Activated CD4-positive, alpha-beta T cell treated with anti-CD3 and anti-CD28 coated beads, Interleukin-2, amount 50 U/mL, for 4 hours (primary cell): ENCODE data around the gene TXNL4A.
"Not testable (repeated sequence)": the region's sequence is repeated elsewhere in the genome, so short reads cannot be mapped to it uniquely, and the experiment has no call there.

Experiments
- DNase-seq, 2 experiments: peaks; one replicate each; pipeline ENCODE4 v3.0.0-alpha.2; 2020

TXNL4A gene

GRCh38 chr18:79988451-79989194 lies at the start of gene TXNL4A:
Gene TXNL4A, minus strand, starts transcription at chr18:79988563. Its CDS starts 171 bp downstream, at chr18:79988392.
- DNase-seq = peak; percentile 76 to 78

DNA sequence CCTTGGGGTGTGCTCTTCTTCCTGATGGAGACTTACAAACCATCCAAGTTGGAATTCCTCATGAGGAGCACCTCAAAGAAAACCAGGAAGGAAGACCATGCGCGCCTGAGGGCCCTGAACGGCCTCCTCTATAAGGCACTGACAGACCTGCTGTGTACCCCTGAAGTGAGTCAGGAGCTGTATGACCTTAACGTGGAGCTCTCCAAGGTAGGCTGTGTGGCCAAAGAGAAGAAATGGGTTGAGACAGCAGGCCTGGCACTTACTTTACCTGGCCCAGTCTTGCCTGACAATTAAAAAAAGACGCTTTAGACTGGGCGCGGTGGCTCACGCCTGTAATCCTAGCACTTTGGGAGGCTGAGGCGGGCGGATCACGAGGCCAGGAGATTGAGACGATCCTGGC lies 48.9 kb upstream of the TXNL4A start:
- no peak for DNase-seq

DNA sequence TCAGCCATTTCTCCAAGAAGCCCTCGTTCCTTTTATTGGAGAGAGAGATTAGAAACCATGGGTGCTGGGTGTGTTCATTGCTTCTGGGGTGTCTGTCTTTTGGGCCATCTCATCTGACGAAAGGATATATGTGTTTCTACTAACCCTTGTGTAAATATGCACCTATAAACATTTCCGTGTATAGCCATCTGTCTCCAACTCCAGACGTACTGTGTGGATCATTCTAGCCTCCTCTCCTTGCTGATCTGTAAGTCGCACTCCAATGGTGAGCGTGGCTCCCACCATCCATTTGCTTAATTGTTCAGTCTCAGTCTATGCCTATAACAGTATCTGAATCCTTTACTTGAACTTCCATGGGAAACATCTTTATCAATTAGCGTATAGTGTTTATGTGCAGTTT lies 47.6 kb upstream of the TXNL4A start:
- no peak for DNase-seq

- no peak for DNase-seq
Observed at GRCh38 chr18:80034852-80035406, 46.6 kb upstream of the TXNL4A start.

DNA sequence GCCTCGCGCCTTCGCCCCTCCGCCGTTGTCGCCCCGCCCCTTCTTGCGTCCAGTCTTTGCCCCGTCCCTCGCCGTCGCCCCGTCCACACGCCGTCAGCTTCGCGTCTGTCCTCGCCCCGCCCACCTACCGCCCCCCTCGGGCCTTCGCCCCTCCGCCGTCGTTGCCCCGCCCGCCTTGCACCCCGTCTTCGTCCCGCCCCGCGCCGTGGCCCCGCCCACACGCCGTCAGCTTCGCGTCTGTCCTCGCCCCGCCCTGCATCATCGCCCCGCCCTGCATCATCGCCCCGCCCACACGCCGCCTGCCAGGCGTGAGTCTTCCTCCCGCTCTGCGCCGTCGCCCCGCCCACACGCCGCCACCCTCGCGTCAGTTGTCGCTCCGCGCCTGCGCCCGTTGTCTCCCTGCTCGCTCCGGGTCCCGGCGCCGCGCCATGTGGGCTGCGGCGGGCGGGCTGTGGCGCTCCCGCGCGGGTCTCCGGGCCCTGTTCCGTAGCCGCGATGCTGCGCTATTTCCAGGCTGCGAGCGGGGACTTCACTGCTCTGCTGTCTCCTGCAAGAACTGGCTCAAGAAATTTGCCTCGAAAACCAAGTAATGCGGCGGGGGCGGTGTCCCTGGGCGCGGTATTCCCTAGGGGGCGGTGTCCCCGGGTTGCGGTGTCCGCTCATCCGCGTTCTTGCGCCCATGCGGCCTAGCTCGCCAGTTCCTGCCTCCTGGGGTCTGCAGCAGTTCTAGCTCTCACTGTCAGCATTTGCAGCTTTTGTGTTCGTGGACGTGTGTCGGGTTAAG lies 45.9 kb upstream of the TXNL4A start, which contains the start of gene RBFA:
TSS of gene RBFA (plus strand) at position 367 of the 784 bp plus-strand sequence. CDS start at position 429, 62 bp downstream.
- DNase-seq = peak; percentile 100

GRCh38 chr18:80033181-80034067 lies 45.1 kb upstream of the TXNL4A start:
- DNase-seq = peak; percentile 84 to 87

DNA sequence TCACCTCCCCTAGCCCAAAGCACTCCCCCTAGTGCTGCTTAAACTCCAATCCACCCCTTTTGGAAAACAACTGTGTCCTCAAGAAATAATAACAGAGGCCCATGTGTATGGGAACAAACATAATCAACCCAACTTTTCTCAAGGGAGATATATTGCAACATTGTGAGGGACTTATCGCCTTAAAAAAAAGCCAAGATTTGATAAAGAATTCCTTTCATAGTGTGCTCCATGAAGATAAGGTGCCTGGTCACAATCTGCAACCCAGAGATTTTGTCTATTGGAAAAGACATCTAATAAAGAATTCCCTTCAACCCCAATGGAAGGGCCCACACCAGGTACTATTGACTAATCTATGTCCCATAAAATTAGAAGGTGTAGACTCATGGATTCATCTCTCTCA lies 41.3 kb upstream of the TXNL4A start:
- DNase-seq = no peak

GRCh38 chr18:80027719-80028118 lies 39.4 kb upstream of the TXNL4A start:
- not testable (repeated sequence) for DNase-seq

- no peak for DNase-seq
Observed at GRCh38 chr18:80026363-80026762, 38.0 kb upstream of the TXNL4A start.

GRCh38 chr18:80023173-80023572 lies 34.8 kb upstream of the TXNL4A start:
- DNase-seq = no peak

DNA sequence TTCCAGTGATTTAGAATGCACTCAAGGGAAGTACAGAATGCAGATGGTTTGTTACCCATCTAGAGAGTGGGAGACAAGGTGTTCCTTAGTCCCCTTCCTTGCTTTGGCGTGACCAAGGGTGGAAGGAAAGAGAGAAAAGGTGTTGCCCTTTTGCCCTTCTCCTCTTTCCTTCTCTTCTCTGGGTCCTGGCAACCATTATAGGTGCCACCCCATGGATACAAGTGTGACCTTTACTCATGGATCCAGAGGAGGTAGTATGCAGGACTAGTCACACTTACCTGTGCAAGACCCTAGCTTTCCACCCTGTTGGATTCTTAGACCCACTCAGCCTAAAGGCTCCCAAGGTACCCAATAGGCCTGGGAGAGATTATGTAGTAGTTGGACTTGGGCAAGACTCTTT lies 34.2 kb upstream of the TXNL4A start:
- no peak for DNase-seq

DNA sequence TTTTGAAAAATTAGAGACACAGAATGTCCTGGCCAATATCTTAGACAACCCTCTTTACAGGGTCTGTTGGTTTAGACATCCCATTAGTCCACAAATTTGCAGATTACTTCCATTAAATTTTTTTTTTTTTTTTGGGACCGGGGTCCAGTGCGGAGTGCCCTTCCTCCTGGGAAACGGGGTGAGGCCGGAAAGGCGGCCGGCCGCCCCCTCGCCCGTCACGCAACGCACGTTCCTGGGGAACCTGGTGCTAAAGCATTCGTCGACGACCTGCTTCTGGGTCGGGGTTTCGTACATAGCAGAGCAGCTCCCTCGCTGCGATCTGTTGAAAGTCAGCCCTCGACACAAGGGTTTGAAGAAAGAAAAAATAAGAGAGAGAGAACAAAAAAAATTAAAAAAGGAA lies 24.4 kb upstream of the TXNL4A start:
- DNase-seq = no peak

GRCh38 chr18:80011496-80012137 lies 23.3 kb upstream of the TXNL4A start:
- not testable (repeated sequence) for DNase-seq

- DNase-seq = no peak
Observed at GRCh38 chr18:80010551-80010906, 22.2 kb upstream of the TXNL4A start.

GRCh38 chr18:80009661-80010550 lies 21.5 kb upstream of the TXNL4A start:
- DNase-seq = no peak

DNA sequence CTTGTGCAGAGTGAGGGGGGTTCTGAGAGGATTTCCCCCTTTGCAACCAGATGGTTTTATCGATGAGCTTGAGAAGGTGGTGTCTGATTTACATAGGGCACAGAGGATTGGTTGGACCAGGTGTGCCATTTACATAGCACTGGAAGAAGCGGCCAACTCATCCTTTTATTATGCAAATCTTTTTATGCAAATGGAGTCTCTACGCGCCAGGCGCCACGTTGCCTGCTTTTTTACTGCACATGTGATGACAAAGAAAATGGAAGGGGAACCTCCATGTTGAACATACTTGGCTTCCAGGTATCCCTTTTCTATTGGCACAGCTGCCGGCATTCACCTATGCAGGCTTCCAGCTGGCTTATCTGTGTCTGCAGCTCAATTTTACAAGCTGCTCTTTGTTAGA lies 18.4 kb upstream of the TXNL4A start:
- DNase-seq = no peak

DNA sequence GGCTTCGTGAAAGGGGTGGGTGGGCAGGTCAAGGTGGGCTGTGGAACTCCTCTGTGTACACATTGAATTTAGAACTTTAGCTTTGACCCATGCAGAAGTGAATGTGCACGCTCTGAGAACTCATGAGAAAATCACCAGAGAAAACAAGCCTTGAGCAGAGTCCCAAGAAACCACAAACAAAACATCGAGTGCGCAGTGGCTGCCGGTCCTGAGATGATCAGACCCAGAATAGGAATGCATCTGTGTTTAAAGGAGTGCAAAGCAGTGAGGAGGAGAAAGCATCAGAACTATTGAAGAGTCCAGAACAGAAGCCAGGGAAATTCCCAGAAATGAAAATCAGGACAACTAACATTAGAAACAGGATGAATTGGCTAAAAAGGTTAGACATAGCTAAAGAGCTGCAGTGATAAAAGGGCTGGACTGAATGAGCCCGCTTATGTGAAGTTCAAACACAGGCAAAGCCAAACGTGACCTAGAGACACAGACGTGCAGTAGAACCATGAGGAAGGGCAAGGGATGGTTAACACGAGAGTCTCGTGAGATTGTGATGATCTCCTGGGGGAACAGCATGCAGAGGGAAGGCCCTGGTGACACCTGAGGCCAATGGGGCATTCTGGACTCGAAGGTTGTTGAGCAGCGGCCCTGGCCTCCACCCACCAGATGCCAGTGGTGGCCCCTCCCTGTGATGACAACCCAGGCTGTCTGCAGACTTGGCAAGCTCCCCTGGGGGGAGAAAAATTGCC lies 16.4 kb upstream of the TXNL4A start:
- DNase-seq = no peak

DNA sequence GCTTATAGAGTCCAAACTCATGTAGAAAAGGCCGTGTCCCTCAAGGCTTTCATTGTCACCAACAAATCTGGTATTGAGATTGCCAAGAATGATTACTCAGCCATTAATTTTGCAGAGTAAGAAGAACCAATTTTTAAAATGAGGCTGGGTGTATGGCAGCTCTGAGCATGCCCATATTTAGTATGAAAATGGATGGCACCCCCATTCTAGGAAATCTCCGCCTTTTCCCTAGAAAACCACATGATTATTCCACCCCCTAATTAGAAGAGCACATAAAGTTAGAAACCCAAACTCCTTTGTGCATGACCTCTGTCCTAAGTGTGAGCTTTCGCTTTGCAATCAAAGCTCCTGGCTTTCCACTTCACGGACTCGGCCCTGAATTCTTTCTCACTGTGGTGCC lies 14.1 kb upstream of the TXNL4A start:
- DNase-seq = no peak

- DNase-seq = no peak
Observed at GRCh38 chr18:80000877-80001276, 12.5 kb upstream of the TXNL4A start.

- DNase-seq = not testable (repeated sequence)
Observed at GRCh38 chr18:79999701-80000100, 11.3 kb upstream of the TXNL4A start.

DNA sequence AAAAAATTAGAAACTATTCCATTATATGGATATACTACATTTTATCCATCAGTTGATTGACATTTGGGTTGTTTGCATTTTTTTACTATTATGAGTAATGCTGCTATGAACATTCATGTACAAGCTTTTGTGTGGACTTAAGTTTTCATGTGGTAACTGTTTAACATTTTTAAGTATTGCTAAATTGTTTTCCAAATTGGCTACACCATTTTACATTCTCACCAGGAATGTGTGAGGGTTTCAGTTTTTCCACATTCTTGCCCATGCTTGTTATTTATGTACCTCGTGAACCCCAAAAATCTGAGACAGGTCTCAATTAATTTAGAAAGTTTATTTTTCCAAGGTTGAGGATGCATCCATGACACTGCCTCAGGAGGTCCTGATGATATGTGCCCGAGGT lies 3.1 kb upstream of the TXNL4A start:
- no peak for DNase-seq
